ENCODE measurements around the gene UBE2L5.

The UBE2L5 gene

GRCh38 chr13:30477346-30478195, 55.3 kb downstream of the UBE2L5 start:
- DNase-seq (ENCODE audit: low read depth): no peak

All from GM04503 (cell line).